Prostate gland (tissue), 2 donors: ENCODE measurements around the gene ASB13.

Experiments
- POLR2A ChIP-seq: fragments of 450-650 bp; IDR thresholded peaks from one replicate; pipeline ENCODE4 v1.6.1; 2016; ENCODE audit warnings: antibody characterized with exemption, mild to moderate bottlenecking
- POLR2AphosphoS5 ChIP-seq: sonication (generic); formaldehyde crosslinking; IDR thresholded peaks from one replicate; pipeline ENCODE4 v1.6.1; 2017; ENCODE audit warnings: antibody characterized with exemption
- TF ChIP-seq, protein P1 (sequence below), 4 experiments: fragments of 200-600 bp in 2 of 4; fragments of 450-650 bp in 2 of 4; sonication (generic) in 2 of 4; IDR thresholded peaks; 1 replicate in 3 of 4; 2 replicates in 1 of 4; pipeline ENCODE4 v1.5.1; 2016 to 2019; ENCODE audit warnings: antibody characterized with exemption in 4 of 4, mild to moderate bottlenecking in 2 of 4, moderate library complexity in 2 of 4

DNA sequence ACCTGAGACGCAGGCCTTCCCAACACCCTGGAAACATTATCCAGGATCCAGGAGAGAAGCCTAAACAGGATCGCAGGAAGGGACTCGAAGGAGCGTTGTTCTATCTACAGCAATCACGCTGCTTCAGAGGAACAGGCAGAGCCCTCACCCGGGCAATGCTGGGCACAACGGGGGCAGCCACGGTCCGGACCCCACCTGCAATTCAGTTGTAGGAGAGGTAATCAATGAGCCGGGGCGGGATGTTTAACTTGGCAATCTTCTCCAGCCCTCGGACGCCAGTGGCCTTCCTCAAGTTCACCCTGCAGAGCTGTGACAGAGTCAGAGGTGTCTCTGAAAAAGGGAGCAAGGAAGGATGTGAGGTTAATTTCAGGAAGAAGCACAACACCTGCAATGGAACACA lies 25.9 kb downstream of the ASB13 start:
- TF ChIP-seq POLR2A, result no peak
- no peak for TF ChIP-seq POLR2AphosphoS5
- TF ChIP-seq, protein P1, sequence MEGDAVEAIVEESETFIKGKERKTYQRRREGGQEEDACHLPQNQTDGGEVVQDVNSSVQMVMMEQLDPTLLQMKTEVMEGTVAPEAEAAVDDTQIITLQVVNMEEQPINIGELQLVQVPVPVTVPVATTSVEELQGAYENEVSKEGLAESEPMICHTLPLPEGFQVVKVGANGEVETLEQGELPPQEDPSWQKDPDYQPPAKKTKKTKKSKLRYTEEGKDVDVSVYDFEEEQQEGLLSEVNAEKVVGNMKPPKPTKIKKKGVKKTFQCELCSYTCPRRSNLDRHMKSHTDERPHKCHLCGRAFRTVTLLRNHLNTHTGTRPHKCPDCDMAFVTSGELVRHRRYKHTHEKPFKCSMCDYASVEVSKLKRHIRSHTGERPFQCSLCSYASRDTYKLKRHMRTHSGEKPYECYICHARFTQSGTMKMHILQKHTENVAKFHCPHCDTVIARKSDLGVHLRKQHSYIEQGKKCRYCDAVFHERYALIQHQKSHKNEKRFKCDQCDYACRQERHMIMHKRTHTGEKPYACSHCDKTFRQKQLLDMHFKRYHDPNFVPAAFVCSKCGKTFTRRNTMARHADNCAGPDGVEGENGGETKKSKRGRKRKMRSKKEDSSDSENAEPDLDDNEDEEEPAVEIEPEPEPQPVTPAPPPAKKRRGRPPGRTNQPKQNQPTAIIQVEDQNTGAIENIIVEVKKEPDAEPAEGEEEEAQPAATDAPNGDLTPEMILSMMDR (IDR thresholded peaks at IDR 0.05), result no peak
